Bone marrow (tissue), 2 donors: ENCODE results near the gene INSIG1.

Experiments used
- DNase-seq, 2 donors: peaks; one replicate each; lab custom pipeline; 2025; lab: John Stamatoyannopoulos, UW

INSIG1 gene

GRCh38 chr7:155327590-155328320, 30.1 kb downstream of the INSIG1 start:
- no peak for DNase-seq

DNA sequence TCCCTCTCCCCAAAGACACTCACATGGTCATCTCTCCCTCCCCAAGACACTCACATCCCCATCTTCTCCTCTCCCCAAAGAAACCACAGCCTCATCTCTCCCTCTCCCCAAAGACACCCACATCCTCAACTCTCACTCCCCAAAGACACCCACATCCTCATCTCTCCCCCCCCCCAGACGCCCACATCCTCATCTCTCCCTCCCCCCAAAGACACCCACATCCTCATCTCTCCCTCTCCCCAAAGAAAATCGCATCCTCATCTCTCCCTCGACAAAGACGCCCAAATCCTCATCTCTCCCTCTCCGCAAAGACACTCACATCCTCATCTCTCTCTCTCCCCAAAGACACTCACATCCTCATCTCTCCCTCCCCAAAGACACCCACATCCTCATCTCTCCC, 31.5 kb downstream of the INSIG1 start:
- DNase-seq, result no peak

GRCh38 chr7:155331396-155331795, 33.7 kb downstream of the INSIG1 start:
- DNase-seq, result no peak

GRCh38 chr7:155333346-155334234, 35.9 kb downstream of the INSIG1 start:
- DNase-seq, result no peak

GRCh38 chr7:155336812-155337602, 39.3 kb downstream of the INSIG1 start:
- DNase-seq, result no peak

- no peak for DNase-seq
These were observed 40.4 kb downstream of the INSIG1 start for GRCh38 chr7:155337946-155338631.

- no peak for DNase-seq
These were observed 41.1 kb downstream of the INSIG1 start for GRCh38 chr7:155338632-155339320.

DNA sequence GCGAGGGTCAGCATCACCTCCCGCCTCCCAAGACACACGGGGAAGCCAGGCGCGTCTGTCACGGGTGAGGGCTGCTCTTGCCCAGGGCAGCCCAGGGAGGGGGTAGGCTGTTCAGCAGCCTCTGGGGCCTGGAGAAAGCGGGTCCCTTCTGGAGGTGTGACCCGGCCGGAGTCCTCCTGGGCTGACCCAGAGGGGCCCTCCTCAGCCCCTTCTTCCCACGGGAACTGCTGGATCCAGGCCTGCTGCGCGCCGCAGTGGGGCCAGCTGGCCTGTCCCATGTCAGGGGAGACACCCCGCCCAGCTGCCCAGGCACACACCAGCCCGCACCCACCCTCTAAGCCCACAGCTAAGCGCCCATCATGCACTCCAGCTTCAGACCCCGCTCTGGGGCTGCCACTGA, 41.8 kb downstream of the INSIG1 start:
- DNase-seq, result no peak

- DNase-seq, result no peak
These were observed 42.4 kb downstream of the INSIG1 start for GRCh38 chr7:155340071-155340531.

- DNase-seq, result no peak
These were observed 43.0 kb downstream of the INSIG1 start for GRCh38 chr7:155340721-155341120.

GRCh38 chr7:155341463-155341983, 43.8 kb downstream of the INSIG1 start:
- DNase-seq, result no peak

DNA sequence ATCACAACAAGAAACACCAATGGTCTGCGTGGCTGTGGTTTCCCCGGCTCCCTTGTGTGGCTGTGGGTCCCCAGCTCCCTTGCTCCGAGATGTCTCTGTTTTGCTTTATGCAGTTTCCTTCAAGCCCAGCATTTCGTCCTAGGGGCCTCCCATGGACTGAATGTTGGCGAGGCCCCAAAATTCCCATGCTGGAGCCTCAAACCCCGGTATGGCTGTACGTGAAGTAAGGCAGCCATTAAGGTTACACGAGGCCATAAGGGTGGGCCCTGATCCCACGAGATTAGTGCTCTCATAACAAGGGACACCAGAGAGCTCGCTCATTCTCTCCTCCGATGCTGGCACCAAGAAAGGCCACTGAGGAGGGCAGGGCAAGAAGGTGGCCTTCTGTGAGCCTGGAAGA, 44.6 kb downstream of the INSIG1 start:
- DNase-seq, result no peak

DNA sequence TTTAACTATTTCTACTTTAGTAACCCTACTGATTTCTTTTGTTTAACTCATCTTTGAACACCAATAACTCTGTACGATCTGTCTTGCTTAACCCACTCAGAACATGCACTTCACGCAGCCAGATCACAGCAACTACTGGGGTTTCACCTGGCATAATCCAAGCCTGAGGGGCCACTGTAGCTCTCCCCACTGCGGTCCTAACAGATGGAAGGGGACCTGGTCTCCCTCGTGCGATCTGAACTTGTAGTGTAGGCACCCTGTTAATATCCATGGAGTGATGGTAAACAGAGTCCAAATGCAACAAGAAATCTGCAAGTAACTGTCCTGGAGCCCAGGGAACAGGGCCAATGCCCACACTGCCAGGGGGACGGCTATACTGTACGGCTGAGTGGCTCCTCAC, 45.5 kb downstream of the INSIG1 start:
- no peak for DNase-seq

- no peak for DNase-seq
These were observed 46.0 kb downstream of the INSIG1 start for GRCh38 chr7:155343661-155344121.

- DNase-seq, result no peak
These were observed 46.6 kb downstream of the INSIG1 start for GRCh38 chr7:155344270-155344617.

DNA sequence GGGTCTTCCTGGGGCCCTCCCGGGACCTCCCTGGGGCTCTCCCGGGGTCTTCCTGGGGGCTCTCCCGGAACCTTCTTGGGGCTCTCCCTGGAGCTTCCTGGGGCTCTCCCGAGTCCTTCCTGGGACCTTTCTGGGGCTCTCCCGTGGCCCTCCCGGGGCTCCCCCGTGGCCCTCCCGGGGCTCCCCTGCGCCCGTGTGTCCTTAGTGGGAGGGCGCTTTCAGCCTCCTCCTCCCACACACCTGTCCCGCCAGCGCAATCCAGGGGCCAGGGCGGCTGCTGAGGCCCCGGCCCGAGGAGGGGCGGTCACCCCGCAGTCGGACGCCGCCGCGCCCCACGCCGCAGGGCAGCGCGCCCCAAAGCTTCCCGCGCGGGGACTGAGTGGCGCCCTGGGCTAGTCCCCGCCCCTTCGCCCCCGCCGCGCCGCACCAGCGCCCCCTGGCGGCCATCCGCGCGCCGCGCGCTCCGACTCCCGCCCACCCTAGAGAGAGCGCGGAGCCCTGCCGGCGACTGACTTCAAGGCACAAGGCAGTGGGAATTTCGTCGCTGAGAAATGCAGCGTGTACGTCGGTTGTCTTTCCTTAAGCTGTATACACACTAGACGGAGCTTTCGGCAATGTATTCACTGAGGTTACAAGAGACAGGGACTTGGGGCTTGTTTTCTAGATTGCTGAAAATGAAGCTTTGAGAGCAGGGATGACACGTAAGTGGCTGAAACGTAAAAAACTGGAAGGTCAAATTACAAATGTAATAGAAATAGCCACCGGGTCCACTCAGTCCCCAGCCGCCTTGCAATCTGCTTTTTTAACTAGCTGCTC, 47.1 kb downstream of the INSIG1 start:
- DNase-seq, result peak; percentile 21 to 79

- no peak for DNase-seq
These were observed 47.8 kb downstream of the INSIG1 start for GRCh38 chr7:155345490-155345889.

- no peak for DNase-seq
These were observed 48.6 kb downstream of the INSIG1 start for GRCh38 chr7:155346285-155346684.

- no peak for DNase-seq
These were observed 51.1 kb downstream of the INSIG1 start for GRCh38 chr7:155348806-155349205.
